Measurements from ENCODE around the gene LTBR.
"Not testable (repeated sequence)": the region's sequence is repeated elsewhere in the genome, so short reads cannot be mapped to it uniquely, and the experiment has no call there.

DNA sequence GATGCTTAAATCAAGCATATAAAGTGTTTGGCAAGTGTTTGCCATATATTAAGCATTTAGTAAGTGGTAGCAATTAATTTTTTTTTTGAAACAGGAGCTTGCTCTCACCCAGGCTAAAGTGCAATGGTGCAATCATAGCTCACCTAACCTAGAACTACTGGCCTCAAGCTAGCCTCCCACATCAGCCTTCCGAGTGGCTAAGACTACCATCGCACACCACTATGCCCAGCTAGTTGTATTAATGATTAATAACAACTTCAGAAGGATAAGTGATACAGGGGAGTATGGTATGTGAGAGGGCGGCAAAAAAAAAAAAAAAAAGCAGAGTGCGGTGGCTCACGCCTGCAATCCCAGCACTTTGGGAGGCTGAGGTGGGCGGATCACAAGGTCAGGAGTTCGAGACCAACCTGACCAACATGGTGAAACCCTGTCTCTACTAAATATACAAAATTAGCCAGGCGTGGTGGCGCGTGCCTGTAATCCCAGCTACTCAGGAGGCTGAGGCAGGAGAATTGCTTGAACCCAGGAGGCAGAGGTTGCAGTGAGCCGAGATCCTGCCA, 39.8 kb upstream of the LTBR start:
- not testable (repeated sequence) for TF ChIP-seq POLR2AphosphoS5 (IDR thresholded peaks at IDR 0.05; ENCODE audit: borderline replicate concordance, low read depth, low read length); EZH2 (IDR thresholded peaks at IDR 0.05); FOXP2 (optimal IDR thresholded peaks at IDR 0.05; ENCODE audit: control extremely low read depth, extremely low read length, insufficient read depth)

Measured in SK-N-MC (cell line).